ENCODE results near the gene NPTX1.

NPTX1 gene

GRCh38 chr17:80503031-80503430 lies 26.6 kb upstream of the NPTX1 start:
- no peak for DNase-seq

GRCh38 chr17:80502578-80502877 lies 26.1 kb upstream of the NPTX1 start:
- no peak for DNase-seq

GRCh38 chr17:80501741-80502577 lies 25.6 kb upstream of the NPTX1 start:
- no peak for DNase-seq

- DNase-seq = no peak
Measured at GRCh38 chr17:80499961-80500665, 23.7 kb upstream of the NPTX1 start.

GRCh38 chr17:80499560-80499959 lies 23.2 kb upstream of the NPTX1 start:
- DNase-seq = no peak

GRCh38 chr17:80498920-80499410 lies 22.6 kb upstream of the NPTX1 start:
- no peak for DNase-seq

- DNase-seq = no peak
Measured at GRCh38 chr17:80498242-80498919, 22.0 kb upstream of the NPTX1 start.

- no peak for DNase-seq
Measured at GRCh38 chr17:80497726-80498241, 21.4 kb upstream of the NPTX1 start.

- DNase-seq = no peak
Measured at GRCh38 chr17:80494547-80494946, 18.1 kb upstream of the NPTX1 start.

GRCh38 chr17:80492343-80493136 lies 16.1 kb upstream of the NPTX1 start:
- DNase-seq = no peak

GRCh38 chr17:80491478-80492342 lies 15.3 kb upstream of the NPTX1 start:
- DNase-seq = no peak

GRCh38 chr17:80487511-80487910 lies 11.1 kb upstream of the NPTX1 start:
- DNase-seq = no peak

- no peak for DNase-seq
Measured at GRCh38 chr17:80486692-80487091, 10.3 kb upstream of the NPTX1 start.

- no peak for DNase-seq
Measured at GRCh38 chr17:80485846-80486245, 9.4 kb upstream of the NPTX1 start.

- no peak for DNase-seq
Measured at GRCh38 chr17:80482555-80483308, 6.3 kb upstream of the NPTX1 start.

GRCh38 chr17:80482058-80482318 lies 5.6 kb upstream of the NPTX1 start:
- DNase-seq = no peak

- DNase-seq = no peak
Measured at GRCh38 chr17:80481284-80482057, 5.1 kb upstream of the NPTX1 start.

GRCh38 chr17:80480248-80480647 lies 3.8 kb upstream of the NPTX1 start:
- no peak for DNase-seq

GRCh38 chr17:80479246-80479566 lies 2.8 kb upstream of the NPTX1 start:
- no peak for DNase-seq

- DNase-seq = no peak
Measured at GRCh38 chr17:80478487-80479245, 2.3 kb upstream of the NPTX1 start.
